GM19043 (cell line): ENCODE results near the gene MIGA1.

ENCODE experiments used
- ATAC-seq: cut with Tn5 transposase; IDR thresholded peaks from one replicate; pipeline ENCODE4 v1.9.1; 2021; ENCODE audit warnings: low read depth; ENCODE audit not compliant: unreplicated experiment

Gene MIGA1

GRCh38 chr1:77841574-77841973 lies 62.1 kb downstream of the MIGA1 start:
- no peak for ATAC-seq

- ATAC-seq = no peak
Measured at GRCh38 chr1:77845951-77846350, 66.5 kb downstream of the MIGA1 start.

- ATAC-seq = no peak
Measured at GRCh38 chr1:77846966-77847365, 67.5 kb downstream of the MIGA1 start.

- no peak for ATAC-seq
Measured at GRCh38 chr1:77847621-77848080, 68.2 kb downstream of the MIGA1 start.

- ATAC-seq = no peak
Measured at GRCh38 chr1:77850082-77850481, 70.6 kb downstream of the MIGA1 start.

- ATAC-seq = no peak
Measured at GRCh38 chr1:77857552-77857951, 78.1 kb downstream of the MIGA1 start.

- ATAC-seq = no peak
Measured at GRCh38 chr1:77858725-77859124, 79.3 kb downstream of the MIGA1 start.

- ATAC-seq = no peak
Measured at GRCh38 chr1:77859248-77859647, 79.8 kb downstream of the MIGA1 start.

- ATAC-seq = no peak
Measured at GRCh38 chr1:77866296-77866695, 86.8 kb downstream of the MIGA1 start.

GRCh38 chr1:77872645-77873044 lies 93.2 kb downstream of the MIGA1 start:
- no peak for ATAC-seq

- ATAC-seq = no peak
Measured at GRCh38 chr1:77873461-77873860, 94.0 kb downstream of the MIGA1 start.

- ATAC-seq = no peak
Measured at GRCh38 chr1:77874804-77875445, 95.5 kb downstream of the MIGA1 start.

GRCh38 chr1:77876884-77877283 lies 97.4 kb downstream of the MIGA1 start:
- no peak for ATAC-seq

GRCh38 chr1:77881061-77881460 lies 101.6 kb downstream of the MIGA1 start:
- no peak for ATAC-seq

- no peak for ATAC-seq
Measured at GRCh38 chr1:77882411-77882810, 103.0 kb downstream of the MIGA1 start.

GRCh38 chr1:77888081-77888780 lies 108.8 kb downstream of the MIGA1 start, which contains the start of gene NEXN:
Gene NEXN, plus strand, starts transcription at chr1:77888624. Its CDS starts 27,483 bp downstream, at chr1:77916107.
- no peak for ATAC-seq

- ATAC-seq = peak; percentile 54
Measured at GRCh38 chr1:77888781-77889642, 109.6 kb downstream of the MIGA1 start.

GRCh38 chr1:77889671-77890070 lies 110.2 kb downstream of the MIGA1 start:
- ATAC-seq = no peak

- no peak for ATAC-seq
Measured at GRCh38 chr1:77891200-77891599, 111.8 kb downstream of the MIGA1 start.

GRCh38 chr1:77899647-77900320 lies 120.3 kb downstream of the MIGA1 start:
- no peak for ATAC-seq
